Stimulated activated CD4-positive, alpha-beta T cell treated with anti-CD3 and anti-CD28 coated beads, Interleukin-12 subunit alpha, Interleukin-12 subunit beta, amount 100 ng/mL, for 48 hours (primary cell): Measurements from ENCODE around the gene SIK1.
"Not testable (repeated sequence)": the region's sequence is repeated elsewhere in the genome, so short reads cannot be mapped to it uniquely, and the experiment has no call there.

Experiments used
- DNase-seq, 3 donors: peaks; one replicate each; pipeline ENCODE4 v3.0.0-alpha.2; 2020; ENCODE audit warnings: low read depth in 2 of 3, low spot score in 1 of 3

Gene SIK1

GRCh38 chr21:43440835-43441727 lies 14.2 kb upstream of the SIK1 start:
- DNase-seq: not testable (repeated sequence)

- not testable (repeated sequence) for DNase-seq
Measured at GRCh38 chr21:43439316-43440075, 12.6 kb upstream of the SIK1 start.

GRCh38 chr21:43436272-43436671 lies 9.3 kb upstream of the SIK1 start:
- DNase-seq: not testable (repeated sequence)

- DNase-seq: not testable (repeated sequence)
Measured at GRCh38 chr21:43433340-43434136, 6.6 kb upstream of the SIK1 start.

GRCh38 chr21:43430830-43431416 lies 4.0 kb upstream of the SIK1 start:
- DNase-seq: not testable (repeated sequence)

- DNase-seq: not testable (repeated sequence)
Measured at GRCh38 chr21:43428964-43429363, 2.0 kb upstream of the SIK1 start.

GRCh38 chr21:43427242-43427559 lies 270 bp upstream of the SIK1 start:
- DNase-seq: not testable (repeated sequence)

GRCh38 chr21:43426004-43426403 lies 927 bp downstream of the SIK1 start:
- not testable (repeated sequence) for DNase-seq

- not testable (repeated sequence) for DNase-seq
Measured at GRCh38 chr21:43419475-43419874, 7.5 kb downstream of the SIK1 start.

- DNase-seq: not testable (repeated sequence)
Measured at GRCh38 chr21:43414576-43414975, 12.4 kb downstream of the SIK1 start.

GRCh38 chr21:43412020-43412788 lies 14.7 kb downstream of the SIK1 start:
- not testable (repeated sequence) for DNase-seq

GRCh38 chr21:43410456-43411068 lies 16.4 kb downstream of the SIK1 start:
- not testable (repeated sequence) for DNase-seq

- DNase-seq: not testable (repeated sequence)
Measured at GRCh38 chr21:43407139-43407538, 19.8 kb downstream of the SIK1 start.

GRCh38 chr21:43404450-43404849 lies 22.5 kb downstream of the SIK1 start:
- DNase-seq: not testable (repeated sequence)

- DNase-seq: not testable (repeated sequence)
Measured at GRCh38 chr21:43403651-43404430, 23.1 kb downstream of the SIK1 start.

- DNase-seq: not testable (repeated sequence)
Measured at GRCh38 chr21:43401125-43401524, 25.8 kb downstream of the SIK1 start.

- DNase-seq: not testable (repeated sequence)
Measured at GRCh38 chr21:43399595-43400015, 27.3 kb downstream of the SIK1 start.

- DNase-seq: not testable (repeated sequence)
Measured at GRCh38 chr21:43399136-43399535, 27.8 kb downstream of the SIK1 start.

GRCh38 chr21:43398533-43398932 lies 28.4 kb downstream of the SIK1 start:
- DNase-seq: not testable (repeated sequence)
